VCaP (cell line): ENCODE results near the gene NR2C2AP.
A peak's percentile ranks its signal among the peaks of the same experiment; 100 is the strongest.

Experiments
- H3K27ac ChIP-seq: fragments of 450-650 bp; 2 replicates; pipeline ENCODE4 v1.5.1; 2017
- TF ChIP-seq, protein P1 (sequence below): fragments of 450-650 bp; conservative IDR thresholded peaks from 2 replicates; pipeline ENCODE4 v1.5.1; 2017; ENCODE audit warnings: mild to moderate bottlenecking, moderate library complexity

The NR2C2AP gene, protein sequence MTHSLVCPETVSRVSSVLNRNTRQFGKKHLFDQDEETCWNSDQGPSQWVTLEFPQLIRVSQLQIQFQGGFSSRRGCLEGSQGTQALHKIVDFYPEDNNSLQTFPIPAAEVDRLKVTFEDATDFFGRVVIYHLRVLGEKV

DNA sequence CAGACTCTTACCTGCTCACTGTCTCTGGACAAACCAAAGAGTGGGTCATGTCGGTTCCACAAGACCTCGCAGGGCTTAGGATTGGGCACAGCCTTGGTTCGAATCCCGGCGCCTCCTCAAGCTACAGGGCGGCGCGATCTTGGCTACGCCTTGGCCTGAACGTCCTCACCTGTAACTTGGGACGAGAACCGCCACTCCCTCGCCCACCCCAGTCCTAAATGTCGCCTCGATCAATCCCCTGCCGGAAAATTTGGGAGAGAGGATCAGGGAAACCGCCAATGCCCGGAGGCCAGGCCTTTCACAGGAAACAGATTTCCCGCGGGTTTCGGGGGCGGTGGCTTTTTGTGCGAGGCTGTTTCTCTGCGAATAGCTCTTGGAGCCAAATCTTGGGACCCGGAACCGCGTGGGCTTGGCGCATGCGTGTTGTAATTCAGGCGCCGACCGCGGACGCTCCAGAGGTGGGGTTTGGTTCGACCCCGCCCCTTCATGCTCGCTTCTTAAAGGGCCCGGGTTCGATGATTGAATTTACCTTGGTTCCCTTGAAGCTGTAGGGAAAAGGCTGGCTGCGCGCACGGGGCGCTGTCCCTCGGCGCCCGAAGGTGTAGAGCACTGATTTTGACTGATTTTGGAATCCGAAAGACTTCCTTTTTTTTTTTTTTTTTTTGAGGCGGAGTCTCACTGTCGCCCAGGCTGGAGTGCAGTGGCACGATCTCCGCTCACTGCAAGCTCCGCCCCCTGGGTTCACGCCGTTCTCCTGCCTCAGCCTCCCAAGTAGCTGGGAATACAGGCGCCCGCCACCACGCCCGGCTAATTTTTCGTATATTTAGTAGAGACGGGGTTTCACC is at the start of gene NR2C2AP:
Gene NR2C2AP, minus strand, starts transcription at position 403 of the 845 bp plus-strand sequence. Its CDS starts 354 bp downstream, at position 49.
- TF ChIP-seq, protein P1, sequence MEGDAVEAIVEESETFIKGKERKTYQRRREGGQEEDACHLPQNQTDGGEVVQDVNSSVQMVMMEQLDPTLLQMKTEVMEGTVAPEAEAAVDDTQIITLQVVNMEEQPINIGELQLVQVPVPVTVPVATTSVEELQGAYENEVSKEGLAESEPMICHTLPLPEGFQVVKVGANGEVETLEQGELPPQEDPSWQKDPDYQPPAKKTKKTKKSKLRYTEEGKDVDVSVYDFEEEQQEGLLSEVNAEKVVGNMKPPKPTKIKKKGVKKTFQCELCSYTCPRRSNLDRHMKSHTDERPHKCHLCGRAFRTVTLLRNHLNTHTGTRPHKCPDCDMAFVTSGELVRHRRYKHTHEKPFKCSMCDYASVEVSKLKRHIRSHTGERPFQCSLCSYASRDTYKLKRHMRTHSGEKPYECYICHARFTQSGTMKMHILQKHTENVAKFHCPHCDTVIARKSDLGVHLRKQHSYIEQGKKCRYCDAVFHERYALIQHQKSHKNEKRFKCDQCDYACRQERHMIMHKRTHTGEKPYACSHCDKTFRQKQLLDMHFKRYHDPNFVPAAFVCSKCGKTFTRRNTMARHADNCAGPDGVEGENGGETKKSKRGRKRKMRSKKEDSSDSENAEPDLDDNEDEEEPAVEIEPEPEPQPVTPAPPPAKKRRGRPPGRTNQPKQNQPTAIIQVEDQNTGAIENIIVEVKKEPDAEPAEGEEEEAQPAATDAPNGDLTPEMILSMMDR: no peak
- H3K27ac ChIP-seq: peak within 1 kb of the TSS; percentile 60; the same call in 1 of the 2 replicates

DNA sequence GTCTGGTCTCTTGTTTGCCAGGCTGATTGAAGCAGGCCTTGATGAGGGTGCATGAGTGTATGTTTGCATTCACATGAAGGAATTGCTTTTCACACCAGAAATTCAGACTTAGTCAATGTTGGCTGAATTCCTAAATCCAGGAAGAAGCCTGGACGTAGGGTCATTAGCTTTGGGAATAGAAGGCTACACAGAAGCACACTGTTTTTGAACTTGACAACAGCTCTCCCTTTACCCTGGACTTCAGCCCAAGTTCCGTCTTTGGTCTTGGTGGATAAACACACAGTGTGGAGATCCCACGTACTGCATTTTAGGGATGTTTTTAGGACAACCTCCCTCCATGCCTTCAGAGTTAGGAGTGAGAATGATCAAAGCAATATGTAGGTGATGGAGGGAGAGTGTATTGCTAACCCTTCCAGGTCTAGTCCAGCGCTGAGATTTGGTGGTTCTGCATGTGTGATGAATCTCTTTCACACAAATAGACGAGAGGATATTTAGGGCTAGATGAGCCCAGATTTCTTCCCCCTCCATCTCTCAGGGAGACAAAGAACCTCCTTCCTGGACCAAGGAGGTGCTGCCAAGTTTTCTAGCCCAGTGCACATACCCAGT is 47.1 kb upstream of the NR2C2AP start:
- TF ChIP-seq, protein P1: no peak
- no peak overlapping the region for H3K27ac ChIP-seq

DNA sequence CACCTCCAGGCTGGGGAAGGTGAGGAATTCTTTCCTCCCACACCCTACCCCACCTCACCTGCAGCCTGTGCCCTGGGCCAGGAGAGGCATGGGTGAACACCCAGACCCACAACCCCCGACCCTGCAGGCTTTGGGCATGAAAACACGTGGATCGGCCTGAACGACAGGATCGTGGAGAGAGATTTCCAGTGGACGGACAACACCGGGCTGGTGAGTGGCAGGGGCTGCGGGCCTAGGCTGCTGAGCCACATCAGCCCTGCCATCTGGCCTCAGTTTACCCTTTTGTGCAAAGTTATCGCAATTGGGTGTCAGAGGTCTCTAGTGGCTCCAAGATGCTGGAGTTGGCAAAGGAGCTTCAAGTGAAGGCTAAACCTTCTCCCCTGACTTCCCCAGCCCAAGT is 37.3 kb upstream of the NR2C2AP start:
- no peak overlapping the region for H3K27ac ChIP-seq
- TF ChIP-seq, protein P1: no peak

DNA sequence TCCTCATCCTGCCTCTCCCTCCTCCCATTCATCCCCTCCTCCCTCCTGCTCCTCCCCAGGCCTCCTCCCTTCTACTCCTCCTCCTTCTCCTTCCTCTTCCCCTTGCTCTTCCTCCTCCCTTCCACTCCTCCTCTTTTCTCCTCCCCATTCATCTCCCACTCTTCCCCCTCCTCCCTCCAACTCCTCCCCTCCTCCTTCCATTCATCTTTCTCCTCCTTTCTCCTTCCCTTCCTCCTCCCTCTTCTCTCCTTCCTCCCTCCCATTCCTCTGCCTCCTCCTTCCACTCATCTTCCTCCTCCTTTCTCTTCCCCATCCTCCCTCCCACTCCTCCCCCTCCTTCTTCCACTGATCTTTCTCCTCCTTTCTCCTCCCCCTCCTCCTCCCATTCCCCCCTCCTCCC is 36.5 kb upstream of the NR2C2AP start:
- no peak overlapping the region for H3K27ac ChIP-seq
- TF ChIP-seq, protein P1: no peak

DNA sequence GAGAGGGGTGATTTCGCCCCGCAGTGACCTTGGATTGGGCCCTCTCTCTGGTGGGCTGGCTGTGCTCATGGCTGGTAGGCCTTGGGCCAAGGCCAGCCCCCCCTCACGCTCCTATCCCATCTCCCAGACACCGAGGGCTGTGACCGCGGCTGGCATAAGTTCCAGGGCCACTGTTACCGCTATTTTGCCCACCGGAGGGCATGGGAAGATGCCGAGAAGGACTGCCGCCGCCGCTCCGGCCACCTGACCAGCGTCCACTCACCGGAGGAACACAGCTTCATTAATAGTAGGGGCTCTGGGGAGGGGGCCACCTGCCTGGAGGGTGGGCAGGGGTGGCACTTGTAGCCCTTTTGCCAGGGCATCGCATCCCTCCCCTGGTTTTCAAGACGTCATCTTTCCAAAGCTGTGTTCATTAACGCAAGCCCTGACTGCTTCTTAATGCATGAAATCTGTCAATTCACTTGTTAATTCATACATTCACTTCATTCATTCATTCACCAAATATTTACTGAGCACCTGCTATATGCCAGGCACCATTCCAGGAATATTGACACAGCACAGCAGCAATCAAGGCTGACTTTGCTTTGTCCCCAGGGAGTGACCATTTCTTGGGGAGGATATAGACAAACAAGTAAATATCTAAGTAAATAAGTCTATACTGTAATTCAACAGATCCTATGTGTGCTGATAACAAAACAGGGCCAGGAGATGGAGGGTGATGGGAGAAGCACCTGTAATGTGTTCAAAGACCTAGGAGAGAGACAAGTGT is 35.1 kb upstream of the NR2C2AP start:
- TF ChIP-seq, protein P1: no peak
- H3K27ac ChIP-seq: no peak overlapping the region

DNA sequence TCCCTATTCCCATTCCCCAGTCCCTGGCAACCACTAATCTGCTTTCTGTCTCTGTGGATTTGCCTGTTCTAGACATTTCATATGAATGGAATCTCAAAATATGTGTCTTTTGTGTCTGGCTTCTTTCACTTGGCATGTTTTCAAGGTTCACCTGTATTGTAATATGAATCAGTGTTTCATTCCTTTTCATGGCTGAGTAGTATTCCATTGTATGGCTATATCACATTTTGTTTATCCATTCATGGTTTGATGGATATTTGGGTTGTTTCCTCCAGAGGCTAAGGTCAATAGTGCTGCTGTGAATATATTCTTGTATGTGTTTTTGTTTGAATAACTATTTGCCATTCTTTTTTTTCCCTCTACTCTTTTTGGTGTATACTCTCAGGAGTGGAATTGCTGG is 33.0 kb upstream of the NR2C2AP start:
- TF ChIP-seq, protein P1: no peak
- H3K27ac ChIP-seq: no peak overlapping the region

DNA sequence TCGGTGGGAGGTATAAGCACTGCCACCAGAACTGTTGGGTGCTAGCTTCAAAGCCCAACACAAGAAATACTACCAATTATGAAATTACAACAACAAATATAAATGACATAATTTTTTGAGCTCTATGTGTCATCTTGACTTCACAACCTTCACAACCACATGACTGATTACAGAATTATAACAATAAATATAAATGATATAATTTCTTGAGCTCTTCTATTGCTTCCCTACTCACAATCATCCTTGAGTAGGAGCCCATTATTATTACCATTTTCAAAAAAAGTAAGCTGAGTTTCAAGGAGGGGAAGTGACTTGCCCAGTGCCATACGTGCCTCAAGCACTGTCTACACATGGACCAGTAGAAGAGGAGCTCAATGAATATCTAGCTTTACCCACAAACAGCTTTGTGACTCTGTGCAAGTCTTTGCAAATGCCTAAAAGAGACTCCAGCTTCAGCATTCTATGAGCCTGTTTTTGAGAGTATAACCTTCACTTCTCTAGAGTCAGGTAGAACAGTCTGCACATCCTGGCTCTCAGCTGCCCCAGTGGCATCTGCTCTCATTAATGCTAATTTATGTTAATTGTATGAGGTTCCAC is 31.1 kb upstream of the NR2C2AP start:
- no peak overlapping the region for H3K27ac ChIP-seq
- TF ChIP-seq, protein P1: no peak
